ENCODE data around the gene NFIB.

- no peak for TF ChIP-seq FOXM1 (IDR thresholded peaks at IDR 0.05; ENCODE audit: low read depth, low read length)
- TF ChIP-seq BCL11A (IDR thresholded peaks at IDR 0.05; ENCODE audit: low read depth, low read length), result no peak
- no peak for TF ChIP-seq ZNF274 (IDR thresholded peaks at IDR 0.05; ENCODE audit: insufficient read depth, insufficient read length)
- no peak for TF ChIP-seq EP300 (IDR thresholded peaks at IDR 0.05; ENCODE audit: borderline replicate concordance in 1 of 2, control insufficient read depth in 1 of 2, low read depth in 2 of 2, low read length in 2 of 2)
- TF ChIP-seq EZH2 (IDR thresholded peaks at IDR 0.05; ENCODE audit: borderline replicate concordance, control insufficient read depth, low read depth, low read length), result no peak
- TF ChIP-seq GABPA (IDR thresholded peaks at IDR 0.05; ENCODE audit: low read depth), result no peak
Observed at GRCh38 chr9:14112226-14112625, 201.7 kb downstream of the NFIB start.

Measured in GM12878 (cell line).